Fibroblast of villous mesenchyme (primary cell): ENCODE measurements around the gene BLOC1S4. TPM values are rescaled to one million over a fixed set of nuclear protein-coding genes. Genes with fewer than 3 reads are reported as not detected.

Experiments used
- DNase-seq: peaks from one replicate; pipeline ENCODE4 v3.0.0-alpha.2; 2010; ENCODE audit warnings: low read depth
- H3K4me3 ChIP-seq: 2 replicates; pipeline ENCODE4 v1.5.1; 2011; ENCODE audit warnings: low read depth, mild to moderate bottlenecking, low read length
- total RNA-seq: library from RNA; depleted of rRNA; stranded (reverse); fragments of >200 nt; gene quantifications from 2 replicates; pipeline ENCODE4 v1.2.3, GENCODE V29; 2012
- TF ChIP-seq, protein P1 (sequence below): IDR thresholded peaks from 2 replicates; pipeline ENCODE4 v1.5.1; 2012; ENCODE audit warnings: low read depth, mild to moderate bottlenecking, low read length; ENCODE audit not compliant: insufficient read depth

The BLOC1S4 gene
- total RNA-seq, 1 donor, result 10.4 TPM

DNA sequence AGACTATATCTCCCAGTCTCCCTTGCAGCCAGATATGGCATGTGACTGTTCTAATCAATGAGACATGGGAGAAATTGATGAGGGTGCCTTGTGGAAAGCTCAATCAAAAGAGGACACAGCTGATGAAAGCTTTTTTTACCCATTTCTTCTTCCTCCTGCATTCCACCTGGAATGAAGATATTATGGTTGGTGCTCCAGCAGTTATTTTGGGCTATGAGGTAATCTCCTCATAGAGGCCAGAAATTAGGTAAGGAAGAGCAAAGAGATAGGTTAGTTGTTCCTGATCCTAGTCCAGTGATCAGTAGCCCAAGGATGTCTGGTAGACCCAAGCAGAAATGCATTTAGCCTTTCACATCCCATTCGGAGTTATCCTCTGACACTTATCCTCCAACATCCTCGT is 49.7 kb downstream of the BLOC1S4 start:
- H3K4me3 ChIP-seq, result no peak overlapping the region
- TF ChIP-seq, protein P1, sequence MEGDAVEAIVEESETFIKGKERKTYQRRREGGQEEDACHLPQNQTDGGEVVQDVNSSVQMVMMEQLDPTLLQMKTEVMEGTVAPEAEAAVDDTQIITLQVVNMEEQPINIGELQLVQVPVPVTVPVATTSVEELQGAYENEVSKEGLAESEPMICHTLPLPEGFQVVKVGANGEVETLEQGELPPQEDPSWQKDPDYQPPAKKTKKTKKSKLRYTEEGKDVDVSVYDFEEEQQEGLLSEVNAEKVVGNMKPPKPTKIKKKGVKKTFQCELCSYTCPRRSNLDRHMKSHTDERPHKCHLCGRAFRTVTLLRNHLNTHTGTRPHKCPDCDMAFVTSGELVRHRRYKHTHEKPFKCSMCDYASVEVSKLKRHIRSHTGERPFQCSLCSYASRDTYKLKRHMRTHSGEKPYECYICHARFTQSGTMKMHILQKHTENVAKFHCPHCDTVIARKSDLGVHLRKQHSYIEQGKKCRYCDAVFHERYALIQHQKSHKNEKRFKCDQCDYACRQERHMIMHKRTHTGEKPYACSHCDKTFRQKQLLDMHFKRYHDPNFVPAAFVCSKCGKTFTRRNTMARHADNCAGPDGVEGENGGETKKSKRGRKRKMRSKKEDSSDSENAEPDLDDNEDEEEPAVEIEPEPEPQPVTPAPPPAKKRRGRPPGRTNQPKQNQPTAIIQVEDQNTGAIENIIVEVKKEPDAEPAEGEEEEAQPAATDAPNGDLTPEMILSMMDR, result no peak
- DNase-seq, result no peak

Other genes starting within 250 kb of the BLOC1S4 start
- not detected in 2 replicates for gene PPP2R2C, start 243.6 kb upstream of the BLOC1S4 start, total RNA-seq
- gene MAN2B2, start 141.0 kb upstream of the BLOC1S4 start, total RNA-seq, result 13.9 and 14.2 TPM in 2 replicates
- 105 and 127 TPM in 2 replicates for gene MRFAP1, start 75.5 kb upstream of the BLOC1S4 start, total RNA-seq
- not detected in 2 replicates for gene S100P, start 22.3 kb upstream of the BLOC1S4 start, total RNA-seq
- gene MRFAP1L1, start 6.3 kb upstream of the BLOC1S4 start, total RNA-seq, result 34.1 and 42.7 TPM in 2 replicates
- 23.2 and 29.8 TPM in 2 replicates for gene KIAA0232, start 66.6 kb downstream of the BLOC1S4 start, total RNA-seq
- 39.0 and 42.3 TPM in 2 replicates for gene TBC1D14, start 193.7 kb downstream of the BLOC1S4 start, total RNA-seq